Measurements from ENCODE around the gene TNRC18.

GRCh38 chr7:5295039-5296014 lies 128.3 kb downstream of the TNRC18 start:
- TF ChIP-seq CTCF (IDR thresholded peaks at IDR 0.05) (no peak), USF2 (IDR thresholded peaks at IDR 0.05; ENCODE audit: borderline replicate concordance, low read depth, low read length) (no peak), RFX5 (IDR thresholded peaks at IDR 0.05; ENCODE audit: low read length) (no peak), JUND (IDR thresholded peaks at IDR 0.05) (no peak), SIN3A (IDR thresholded peaks at IDR 0.05; ENCODE audit: borderline replicate concordance, low read depth, low read length) (no peak)

Data from SK-N-SH (cell line).